HCT116 (cell line): ENCODE data around the gene ATP8B4.

Experiments
- CTCF ChIP-seq, 3 experiments: fragments of 200-600 bp in 1 of 3; sonication (generic) in 1 of 3; IDR thresholded peaks in 2 of 3; conservative IDR thresholded peaks in 1 of 3; 2 replicates each; pipeline ENCODE4 v1.5.1; 2012 to 2017; ENCODE audit warnings: low read depth in 2 of 3, low read length in 2 of 3, antibody characterized with exemption in 1 of 3, borderline replicate concordance in 1 of 3, control low read depth in 1 of 3, mild to moderate bottlenecking in 1 of 3, mixed read lengths in 1 of 3, mixed run types in 1 of 3, moderate library complexity in 1 of 3; ENCODE audit not compliant: insufficient read depth in 1 of 3
- POLR2A ChIP-seq: IDR thresholded peaks from 2 replicates; pipeline ENCODE4 v1.7.0; 2011; ENCODE audit warnings: borderline replicate concordance; ENCODE audit not compliant: insufficient read depth, insufficient read length; ENCODE audit errors: extremely low read depth
- SRF ChIP-seq: IDR thresholded peaks from 2 replicates; pipeline ENCODE4 v1.6.1; 2012; ENCODE audit warnings: low read depth

GRCh38 chr15:50055750-50056157, 63.3 kb downstream of the ATP8B4 start:
- TF ChIP-seq CTCF (IDR thresholded peaks at IDR 0.05 in 2 of 3, conservative IDR thresholded peaks at IDR 0.05 in 1 of 3; ENCODE audit: borderline replicate concordance in 1 of 3, insufficient read depth in 1 of 3, low read depth in 2 of 3, low read length in 2 of 3): no peak
- TF ChIP-seq SRF: no peak
- TF ChIP-seq POLR2A: no peak
